Heart left ventricle (tissue), 13 donors: ENCODE data around the gene ERCC6L2.

Experiments
- POLR2A ChIP-seq, 2 donors: fragments of 450-650 bp; IDR thresholded peaks; one replicate each; pipeline ENCODE4 v1.6.1; 2017; ENCODE audit warnings: antibody characterized with exemption in 2 of 2, mild to moderate bottlenecking in 2 of 2, moderate library complexity in 2 of 2
- TF ChIP-seq, protein P1 (sequence below), 12 donors: fragments of 200-600 bp; sonication (generic) in 4 of 12; IDR thresholded peaks; one replicate each; pipeline versions ENCODE4 v1.5.0 to v1.8.0; 2018 to 2022; ENCODE audit warnings: antibody characterized with exemption in 12 of 12, mild to moderate bottlenecking in 5 of 12
- donor health status: ischemic (EF 13 %, LVEDD 7.1; RV severe dilation, severe dysfunction).
- donor health status: DM: no; HTN: yes; CAD: no.
- donor health status: DM: no; HTN: no; CAD: no.
- donor health status: ischemic (EF 25% LVEDD 6.9; RV normal size, moderate dysfunction).
- donor health status: ischemic (EF 25% LVEDD 5.7; RV mildly dilated, moderate dysfunction).
- donor health status: ischemic (EF 35%, LVEDD 5.7; RV mildly dilated, moderate dysfunction).
- donor health status: nonischemic (EF 11% LVEDD 7.7; RV severe dilation, severe dysfunction).
- donor health status: DM: yes; HTN: yes; CAD: no.
- donor health status: PGD.
- donor health status: ischemic (EF 29% LVEDD 5.4; RV normal size, mild dysfunction).
- donor health status: nonischemic (EF 23%, LVEDD 6.1; RV moderate dilation, normal function).

DNA sequence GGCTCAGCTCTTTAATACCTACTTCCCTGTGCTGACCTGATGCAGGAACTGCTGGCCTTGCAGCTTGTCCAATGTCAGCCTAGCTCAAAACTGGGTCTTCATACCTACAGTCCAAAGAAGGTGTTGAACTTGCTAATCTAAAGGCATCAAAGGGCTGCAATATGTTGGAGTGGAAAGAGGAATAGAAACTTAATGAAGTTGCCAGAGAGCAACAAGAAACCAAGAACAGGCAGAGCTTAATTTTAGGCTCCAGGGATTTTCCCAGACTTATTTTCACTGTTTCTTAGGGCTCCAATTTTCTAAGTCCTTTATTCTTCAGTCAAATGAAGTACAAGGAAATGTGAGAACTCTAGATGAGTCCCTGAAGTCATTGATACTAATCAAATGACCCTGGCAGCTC lies 17.6 kb upstream of the ERCC6L2 start:
- TF ChIP-seq, protein P1, sequence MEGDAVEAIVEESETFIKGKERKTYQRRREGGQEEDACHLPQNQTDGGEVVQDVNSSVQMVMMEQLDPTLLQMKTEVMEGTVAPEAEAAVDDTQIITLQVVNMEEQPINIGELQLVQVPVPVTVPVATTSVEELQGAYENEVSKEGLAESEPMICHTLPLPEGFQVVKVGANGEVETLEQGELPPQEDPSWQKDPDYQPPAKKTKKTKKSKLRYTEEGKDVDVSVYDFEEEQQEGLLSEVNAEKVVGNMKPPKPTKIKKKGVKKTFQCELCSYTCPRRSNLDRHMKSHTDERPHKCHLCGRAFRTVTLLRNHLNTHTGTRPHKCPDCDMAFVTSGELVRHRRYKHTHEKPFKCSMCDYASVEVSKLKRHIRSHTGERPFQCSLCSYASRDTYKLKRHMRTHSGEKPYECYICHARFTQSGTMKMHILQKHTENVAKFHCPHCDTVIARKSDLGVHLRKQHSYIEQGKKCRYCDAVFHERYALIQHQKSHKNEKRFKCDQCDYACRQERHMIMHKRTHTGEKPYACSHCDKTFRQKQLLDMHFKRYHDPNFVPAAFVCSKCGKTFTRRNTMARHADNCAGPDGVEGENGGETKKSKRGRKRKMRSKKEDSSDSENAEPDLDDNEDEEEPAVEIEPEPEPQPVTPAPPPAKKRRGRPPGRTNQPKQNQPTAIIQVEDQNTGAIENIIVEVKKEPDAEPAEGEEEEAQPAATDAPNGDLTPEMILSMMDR (IDR thresholded peaks at IDR 0.05) = no peak
- TF ChIP-seq POLR2A (IDR thresholded peaks at IDR 0.05) = no peak
